NCI-H460 (cell line): ENCODE results near the gene MRPS22. TPM values are rescaled to one million over a fixed set of nuclear protein-coding genes. Genes with fewer than 3 reads are reported as not detected.
A peak's percentile ranks its signal among the peaks of the same experiment; 100 is the strongest.
"Not testable (repeated sequence)": the region's sequence is repeated elsewhere in the genome, so short reads cannot be mapped to it uniquely, and the experiment has no call there.

ENCODE experiments used
- DNase-seq: peaks from one replicate; pipeline ENCODE4 v3.0.0-alpha.2; 2016; ENCODE audit warnings: low read depth; ENCODE audit errors: extremely low read depth
- total RNA-seq: library from RNA; depleted of rRNA; stranded (reverse); fragments of >200 nt; shearing (Covaris generic); gene quantifications from 2 replicates; pipeline ENCODE4 v1.2.3, GENCODE V29; 2014

The MRPS22 gene
- total RNA-seq, 1 experiment from 2014 or later, result 86.1 TPM

DNA sequence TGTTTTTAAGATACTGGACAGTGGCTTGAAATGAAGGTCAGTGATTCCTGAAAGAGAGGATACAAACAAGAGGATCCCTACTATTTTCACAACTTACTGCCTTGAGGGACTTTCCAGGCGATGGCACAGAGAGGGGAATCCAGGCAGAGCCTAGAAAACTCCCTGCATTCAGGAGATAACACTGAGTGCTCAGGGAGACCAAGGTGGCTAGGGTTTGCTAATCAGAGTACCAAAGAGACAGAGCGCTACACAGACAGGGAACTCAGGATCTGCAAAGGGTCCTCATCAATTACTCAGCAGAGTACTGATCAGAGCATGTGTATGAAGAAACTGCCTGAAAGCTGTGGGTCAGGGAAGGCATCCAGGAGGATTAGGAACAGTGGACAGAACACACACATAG, 11.7 kb upstream of the MRPS22 start:
- DNase-seq, result no peak

- not testable (repeated sequence) for DNase-seq
Observed at GRCh38 chr3:139334675-139335074, 9.1 kb upstream of the MRPS22 start.

DNA sequence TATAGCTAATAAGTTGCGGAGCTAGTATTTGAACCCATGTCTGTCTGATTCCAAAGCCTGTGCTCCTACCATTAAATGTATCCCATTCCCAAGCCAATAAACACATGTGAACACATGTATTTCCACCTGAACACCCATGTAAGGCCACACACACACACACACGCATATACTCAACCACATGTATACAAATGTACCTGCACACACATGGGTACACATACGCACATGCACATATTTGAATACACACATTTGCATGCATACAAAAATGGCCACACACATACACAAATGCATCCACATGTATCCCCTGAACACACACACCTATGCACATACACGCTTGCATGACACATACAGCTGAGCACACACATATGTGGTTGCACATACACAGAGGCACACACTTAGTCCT, 5.4 kb upstream of the MRPS22 start:
- no peak for DNase-seq

- no peak for DNase-seq
Observed at GRCh38 chr3:139339219-139339906, 4.5 kb upstream of the MRPS22 start.

GRCh38 chr3:139340784-139341183, 3.0 kb upstream of the MRPS22 start:
- DNase-seq, result no peak

GRCh38 chr3:139342054-139342453, 1.8 kb upstream of the MRPS22 start:
- DNase-seq, result no peak

DNA sequence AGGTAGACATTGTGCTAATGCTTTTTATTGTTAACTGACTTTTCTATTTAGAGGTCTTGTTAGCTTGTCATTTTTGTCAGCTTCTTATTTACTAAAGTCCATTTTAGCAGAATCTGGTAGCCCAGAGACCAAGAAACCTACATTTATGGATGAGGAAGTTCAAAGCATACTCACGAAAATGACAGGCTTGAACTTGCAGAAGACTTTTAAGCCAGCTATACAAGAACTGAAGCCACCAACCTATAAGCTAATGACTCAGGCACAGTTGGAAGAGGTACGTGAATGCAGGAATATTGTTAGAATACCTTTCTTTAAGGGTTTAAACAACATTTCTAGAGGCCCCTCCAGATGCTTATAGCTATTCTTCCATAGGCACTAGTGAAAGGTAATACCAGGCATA, 3.0 kb downstream of the MRPS22 start:
- DNase-seq, result no peak

GRCh38 chr3:139353920-139354556, 10.2 kb downstream of the MRPS22 start:
- peak; percentile 38 for DNase-seq

DNA sequence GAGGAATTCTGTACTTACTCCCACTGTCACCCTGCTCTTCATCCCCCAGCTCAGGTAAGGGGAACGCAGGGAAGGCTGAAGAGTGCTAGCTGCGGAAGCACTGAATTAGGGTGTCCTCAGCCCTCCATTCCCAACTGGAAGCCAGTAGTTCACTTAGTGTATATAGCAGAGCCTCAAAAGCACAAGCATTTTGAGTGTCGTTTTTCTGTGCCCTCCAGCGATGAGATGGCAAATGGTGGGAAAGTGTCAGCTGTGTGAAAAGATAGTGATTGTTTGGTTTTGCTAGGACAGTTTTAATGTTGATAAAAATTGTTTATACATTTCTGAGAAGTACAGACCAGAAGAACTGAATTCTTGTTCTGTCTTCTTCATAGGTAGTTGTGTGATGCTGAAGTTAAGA, 10.8 kb downstream of the MRPS22 start:
- no peak for DNase-seq

- no peak for DNase-seq
Observed at GRCh38 chr3:139355476-139355875, 11.7 kb downstream of the MRPS22 start.

GRCh38 chr3:139355891-139356290, 12.1 kb downstream of the MRPS22 start:
- DNase-seq, result no peak

DNA sequence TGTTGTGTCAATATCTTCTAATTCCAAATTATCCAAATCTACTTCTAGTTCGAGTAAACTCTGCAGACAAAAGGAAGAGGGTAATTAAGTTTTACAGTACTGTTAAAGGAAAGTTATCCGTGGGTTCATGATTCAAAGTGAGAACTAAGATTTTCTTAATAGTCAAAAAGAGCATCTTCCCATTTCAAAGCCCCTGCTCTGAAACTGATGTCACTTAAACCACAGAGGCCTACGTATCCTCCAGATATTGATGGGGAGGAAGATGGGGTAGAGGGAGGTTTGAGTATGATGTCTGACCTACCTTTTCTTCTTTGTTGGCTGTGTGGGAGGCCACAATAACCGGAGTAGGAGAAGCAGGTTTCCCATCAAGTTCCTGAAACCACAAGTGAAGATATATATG, 14.1 kb downstream of the MRPS22 start:
- no peak for DNase-seq

DNA sequence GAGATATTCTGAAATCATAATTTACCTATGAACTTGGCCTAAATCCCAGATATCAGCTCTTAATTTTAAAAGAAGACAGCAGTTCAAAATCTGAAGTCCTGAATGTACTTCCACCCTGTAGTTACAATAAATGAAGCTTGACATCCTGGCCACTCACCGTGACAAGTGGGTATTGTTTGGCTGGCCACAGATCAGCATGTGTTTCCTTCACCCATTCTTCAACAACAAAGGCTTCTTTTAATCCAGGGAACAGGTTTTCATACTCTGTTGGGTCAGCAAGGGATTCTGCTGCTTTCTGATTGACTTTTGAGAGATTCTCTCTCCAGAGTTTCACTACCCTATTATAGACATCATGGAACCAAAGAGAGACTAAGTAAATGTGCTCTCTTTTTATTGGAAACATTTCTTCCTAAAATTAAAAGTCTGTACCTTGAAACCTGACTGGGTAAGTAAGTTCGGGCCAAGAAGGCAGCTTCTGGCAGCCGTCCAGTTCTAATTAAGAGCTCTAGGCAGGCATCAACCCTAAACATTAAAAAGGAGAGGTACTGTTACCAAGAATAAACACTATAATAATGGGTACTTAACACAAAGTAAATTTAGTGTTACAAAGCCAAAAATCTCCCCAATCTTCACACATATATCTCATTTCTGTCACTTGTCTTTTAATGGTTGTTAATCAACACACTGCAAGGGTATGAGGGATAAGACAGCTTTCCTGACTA, 15.2 kb downstream of the MRPS22 start:
- DNase-seq, result no peak

GRCh38 chr3:139361276-139361675, 17.5 kb downstream of the MRPS22 start:
- no peak for DNase-seq

DNA sequence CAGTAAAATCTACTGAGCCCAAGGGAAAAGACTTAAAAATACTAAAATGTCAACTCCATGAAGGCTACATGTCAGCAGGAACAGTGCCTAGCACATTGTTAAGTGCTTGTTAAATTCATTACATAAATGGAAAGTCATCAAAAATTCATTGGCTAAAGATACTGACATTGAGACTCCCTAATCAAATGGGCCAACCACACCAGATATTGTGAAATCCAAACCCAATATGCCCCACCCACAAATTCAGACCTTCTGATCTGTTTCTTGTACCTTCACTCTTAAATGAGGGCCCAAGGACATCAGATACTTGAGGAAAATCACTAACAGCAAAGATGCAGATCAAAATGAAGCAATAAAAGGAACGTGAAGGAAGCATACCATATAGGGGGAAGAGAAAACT, 20.7 kb downstream of the MRPS22 start:
- no peak for DNase-seq

GRCh38 chr3:139374099-139374498, 30.3 kb downstream of the MRPS22 start:
- no peak for DNase-seq

- no peak for DNase-seq
Observed at GRCh38 chr3:139377378-139377777, 33.6 kb downstream of the MRPS22 start.

GRCh38 chr3:139378587-139379241, 34.9 kb downstream of the MRPS22 start:
- DNase-seq, result no peak

DNA sequence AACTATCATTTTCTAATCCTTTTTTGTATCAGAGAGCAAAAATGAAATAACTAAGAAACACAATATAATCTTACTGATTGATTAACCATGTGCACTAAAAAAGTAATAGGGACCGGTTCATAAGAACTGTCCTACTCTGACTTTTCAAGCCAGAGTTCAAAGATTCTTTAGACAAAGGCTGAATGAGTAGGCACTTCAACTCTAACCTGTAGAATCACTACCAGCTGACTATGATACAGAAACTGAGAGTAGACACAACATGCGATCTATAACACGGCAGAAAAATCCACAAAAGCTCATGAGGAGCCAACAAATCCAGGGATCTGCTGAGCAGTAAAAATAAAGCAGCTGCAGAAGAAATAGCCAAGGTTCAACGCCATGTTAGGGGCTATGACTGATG, 36.8 kb downstream of the MRPS22 start:
- no peak for DNase-seq

DNA sequence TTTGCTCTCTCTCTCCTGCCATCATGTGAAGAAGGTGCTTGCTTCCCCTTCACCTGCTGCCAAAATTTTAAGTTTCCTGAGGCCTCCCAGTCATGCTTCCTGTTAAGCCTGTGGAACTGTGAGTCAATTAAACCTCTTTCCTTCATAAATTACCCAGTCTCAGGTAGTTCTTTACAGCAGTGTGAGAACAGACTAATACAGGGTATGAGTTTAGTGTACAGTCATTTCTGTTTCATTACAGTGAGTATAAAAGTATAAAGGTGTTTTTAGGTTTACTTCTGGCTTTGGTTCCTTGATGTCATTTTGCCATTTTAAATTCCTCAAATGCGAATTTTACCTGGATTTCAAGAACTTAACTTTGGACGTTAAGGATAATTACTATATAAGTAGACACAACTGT, 38.5 kb downstream of the MRPS22 start:
- DNase-seq, result not testable (repeated sequence)

DNA sequence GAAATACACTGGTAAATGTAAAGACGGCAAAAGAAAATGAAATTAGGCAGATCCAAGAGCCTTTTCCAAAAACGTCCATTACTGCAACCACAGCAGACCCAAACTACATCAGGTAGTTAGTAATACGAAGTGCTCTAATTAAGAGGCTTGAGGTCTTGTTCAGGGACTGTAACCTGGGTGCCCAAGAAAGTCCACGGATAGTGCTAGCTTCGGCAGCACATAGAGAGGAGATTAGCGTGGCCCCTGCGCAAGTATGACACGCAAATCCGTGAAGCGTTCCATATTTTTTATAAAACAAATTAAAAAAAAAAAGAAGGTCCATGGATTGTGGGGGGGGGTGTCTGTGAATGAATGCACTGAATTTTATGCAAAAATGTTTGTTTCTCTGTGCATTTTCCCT, 44.3 kb downstream of the MRPS22 start:
- no peak for DNase-seq
